UCSD-AML1 (cell line): ENCODE results near the gene RAB3IP.
A peak's percentile ranks its signal among the peaks of the same experiment; 100 is the strongest.

Source experiments
- DNase-seq: peaks from one replicate; lab custom pipeline; 2025; ENCODE audit not compliant: unreplicated experiment; lab: John Stamatoyannopoulos, UW

The RAB3IP gene

DNA sequence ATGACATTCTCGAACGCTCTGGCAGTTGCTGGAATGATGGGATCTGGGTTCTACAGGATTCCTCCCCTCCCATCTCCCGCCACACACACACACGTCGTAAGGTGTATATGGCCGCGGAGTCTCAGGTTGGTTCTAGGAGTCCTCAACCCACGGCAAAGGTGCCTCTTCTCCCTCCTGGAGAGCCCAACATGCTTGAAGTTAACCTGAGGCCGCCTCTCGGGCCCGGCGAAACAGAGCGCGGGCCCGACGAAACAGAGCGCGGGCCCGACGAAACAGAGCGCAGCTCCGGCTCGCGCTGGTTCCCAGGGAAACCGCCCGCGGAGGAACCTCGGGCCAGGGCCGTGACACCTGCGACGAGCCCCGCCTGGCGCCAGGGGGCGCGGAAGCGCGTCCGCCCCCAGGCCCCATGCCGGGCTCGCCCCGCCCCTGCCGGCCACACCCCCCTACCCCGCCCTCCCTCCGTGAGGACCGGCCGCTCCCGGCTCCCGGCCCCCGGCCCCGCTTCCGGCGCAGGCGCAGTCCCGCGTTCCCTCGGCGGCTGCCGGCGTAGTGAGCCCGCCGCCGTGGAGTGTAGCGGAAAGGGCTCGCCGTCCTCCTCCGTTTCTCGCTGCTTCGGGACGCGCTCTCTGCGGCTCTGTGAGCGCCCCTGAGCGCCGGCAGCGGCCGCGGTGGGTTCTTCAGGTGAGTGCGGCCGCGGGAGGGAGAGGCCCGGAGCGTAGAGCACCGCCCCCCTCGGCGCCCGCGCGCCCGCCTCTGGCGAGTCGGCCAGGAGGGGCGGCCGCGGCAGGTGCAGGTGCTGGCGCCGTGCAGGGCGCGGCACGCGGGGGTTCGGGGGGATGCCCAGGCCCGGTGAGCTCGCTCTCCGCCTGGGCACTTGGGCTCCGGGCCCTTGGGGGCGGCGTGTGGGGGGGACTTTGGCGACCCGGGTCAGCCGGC lies at the start of gene RAB3IP:
Gene RAB3IP (plus strand): TSS at position 510 of the 936 bp plus-strand sequence. CDS start 16,549 bp downstream, outside the sequence.
- peak; percentile 89 for DNase-seq

GRCh38 chr12:69689638-69690037 lies 49.0 kb upstream of the RAB3IP start:
- no peak for DNase-seq

DNA sequence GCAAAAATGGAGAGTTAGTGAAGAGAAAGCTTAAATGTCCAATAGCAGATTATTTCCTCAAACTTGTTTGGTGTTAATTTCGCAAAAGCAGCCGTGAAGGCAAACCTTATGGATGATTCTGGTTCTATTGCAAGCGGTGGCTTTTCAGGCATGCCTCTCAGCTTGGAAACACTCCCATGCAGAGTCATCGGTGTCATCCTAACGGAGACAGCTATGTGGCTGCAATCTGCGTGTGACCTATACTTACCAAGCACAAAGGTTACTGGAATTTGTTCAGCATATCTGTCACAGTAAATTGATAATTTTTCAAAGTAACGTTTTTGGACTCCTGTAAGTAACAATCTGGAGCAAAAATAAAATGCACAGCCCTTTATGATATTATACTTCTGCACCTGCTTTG lies 44.5 kb upstream of the RAB3IP start:
- DNase-seq, result no peak

GRCh38 chr12:69698054-69698453 lies 40.6 kb upstream of the RAB3IP start:
- DNase-seq, result no peak

DNA sequence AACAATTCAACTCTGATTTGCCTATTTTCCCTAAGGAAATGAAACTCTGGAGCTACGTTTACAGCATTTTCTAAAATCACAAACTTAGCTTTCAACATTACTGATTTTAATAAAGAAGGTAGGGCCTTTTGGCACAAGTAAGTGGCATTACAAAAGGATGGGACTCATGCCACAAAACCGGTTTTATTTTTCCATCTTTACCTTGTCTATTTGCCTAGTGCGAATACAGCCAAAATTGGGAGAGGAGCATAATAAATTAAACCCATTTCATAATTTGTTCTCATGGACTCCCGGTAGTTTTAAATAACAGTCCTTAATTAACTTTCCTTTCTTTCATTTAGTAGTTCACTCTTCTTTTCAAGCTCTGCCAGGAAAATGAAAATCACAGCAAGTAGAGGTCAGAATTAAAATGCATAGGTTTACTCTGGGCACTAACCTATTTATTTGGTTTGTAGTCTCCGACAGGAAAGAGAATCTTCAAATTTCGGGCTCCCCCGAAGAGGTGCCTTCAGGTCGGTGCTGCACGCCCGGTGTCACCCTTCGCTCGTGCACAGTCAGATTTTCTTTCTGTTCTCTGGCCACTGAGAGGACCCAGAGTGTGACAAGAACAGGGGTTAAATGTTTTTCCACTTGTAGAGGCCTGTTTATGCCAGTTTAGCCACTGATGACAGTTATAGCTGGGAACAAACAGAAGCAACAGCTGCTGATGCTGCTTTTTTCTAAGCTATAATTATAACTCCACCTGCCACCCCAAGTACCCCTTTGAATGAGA lies 39.7 kb upstream of the RAB3IP start, which contains the start of gene BEST3:
Gene BEST3 (minus strand): TSS at position 535 of the 772 bp plus-strand sequence. CDS start 1,505 bp downstream, outside the sequence.
- DNase-seq, result no peak

GRCh38 chr12:69701826-69702225 lies 36.8 kb upstream of the RAB3IP start:
- DNase-seq, result no peak

DNA sequence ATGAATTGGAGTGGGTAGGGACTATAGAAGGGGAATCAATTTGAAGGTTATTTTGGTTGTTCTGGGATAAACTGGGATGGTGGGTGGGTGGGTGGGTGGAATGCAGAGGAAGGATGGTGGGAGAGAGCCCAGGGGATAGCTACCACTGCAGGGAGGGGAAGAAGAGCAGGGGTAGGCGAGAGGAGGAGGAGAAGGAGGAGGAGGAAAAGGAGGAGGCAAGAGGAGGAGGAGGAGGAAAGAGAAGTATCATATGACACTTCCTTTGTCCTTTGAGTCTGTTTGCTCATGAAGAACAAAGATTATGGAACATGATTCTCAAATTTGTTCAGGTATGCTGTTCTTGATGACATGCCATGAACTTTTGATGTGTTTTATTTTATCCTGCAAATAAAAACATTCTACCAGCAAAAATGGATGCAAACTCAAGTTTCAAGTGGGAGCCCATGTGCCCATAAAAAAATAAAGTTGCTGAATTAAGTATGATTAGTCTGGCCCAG lies 35.5 kb upstream of the RAB3IP start:
- no peak for DNase-seq

DNA sequence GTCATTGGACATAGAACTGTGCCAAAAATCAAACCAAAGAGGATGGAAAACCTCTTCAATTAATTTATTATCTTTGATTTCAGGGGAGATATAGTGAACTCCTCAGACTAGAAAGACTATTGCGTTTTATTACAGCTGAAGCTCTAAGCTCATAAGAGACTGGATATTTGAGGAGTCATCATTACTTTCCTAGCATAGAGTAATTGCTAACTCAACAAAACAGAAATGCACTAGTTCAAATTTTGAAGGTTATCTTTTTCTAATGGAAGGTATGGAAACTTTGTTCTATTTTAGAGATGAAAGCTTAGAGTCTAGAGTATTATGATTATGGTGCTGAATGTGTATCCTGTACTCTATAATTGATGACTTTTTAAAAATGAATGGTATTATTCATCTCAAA lies 34.3 kb upstream of the RAB3IP start:
- DNase-seq, result no peak

GRCh38 chr12:69708649-69709048 lies 30.0 kb upstream of the RAB3IP start:
- no peak for DNase-seq

DNA sequence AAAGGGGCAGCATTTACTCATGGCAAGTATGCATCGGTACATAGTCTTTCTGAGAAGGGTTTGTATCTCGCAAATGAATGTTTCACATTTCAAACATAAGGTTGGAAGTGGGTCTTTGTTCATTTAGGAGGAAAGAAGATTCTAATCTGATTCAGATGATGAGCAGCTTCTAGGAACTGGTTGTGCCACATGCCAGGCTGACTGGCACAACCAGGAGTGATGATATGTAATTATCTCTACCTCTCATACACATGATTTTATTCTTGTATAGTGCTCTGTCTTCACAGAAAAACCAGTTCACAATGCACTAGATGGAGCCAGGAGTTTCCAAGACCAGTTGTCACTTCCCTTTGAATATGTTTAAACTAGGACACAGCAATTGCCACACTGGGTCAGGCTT lies 25.8 kb upstream of the RAB3IP start:
- no peak for DNase-seq

GRCh38 chr12:69714542-69714941 lies 24.1 kb upstream of the RAB3IP start:
- DNase-seq, result no peak

GRCh38 chr12:69719336-69720316 lies 19.0 kb upstream of the RAB3IP start:
- no peak for DNase-seq

DNA sequence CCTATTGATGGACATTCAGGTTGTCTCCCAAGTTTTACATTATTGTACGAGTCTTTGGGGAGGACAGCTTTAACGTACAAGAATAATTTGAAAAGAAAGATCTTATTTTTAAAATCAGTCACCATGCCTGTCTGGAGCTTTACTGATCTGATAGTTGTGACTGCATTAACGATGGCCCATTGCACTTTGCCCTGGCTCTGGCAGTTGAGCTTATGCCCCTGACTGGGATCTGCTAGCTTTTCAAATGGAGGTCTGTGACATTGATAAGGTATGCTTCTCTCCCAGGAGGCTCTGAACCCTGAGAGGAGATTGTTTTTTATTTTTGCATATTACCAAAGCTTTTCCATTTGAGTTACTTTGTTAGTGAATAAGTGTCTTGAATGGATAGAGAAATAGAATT lies 17.9 kb upstream of the RAB3IP start:
- DNase-seq, result no peak

DNA sequence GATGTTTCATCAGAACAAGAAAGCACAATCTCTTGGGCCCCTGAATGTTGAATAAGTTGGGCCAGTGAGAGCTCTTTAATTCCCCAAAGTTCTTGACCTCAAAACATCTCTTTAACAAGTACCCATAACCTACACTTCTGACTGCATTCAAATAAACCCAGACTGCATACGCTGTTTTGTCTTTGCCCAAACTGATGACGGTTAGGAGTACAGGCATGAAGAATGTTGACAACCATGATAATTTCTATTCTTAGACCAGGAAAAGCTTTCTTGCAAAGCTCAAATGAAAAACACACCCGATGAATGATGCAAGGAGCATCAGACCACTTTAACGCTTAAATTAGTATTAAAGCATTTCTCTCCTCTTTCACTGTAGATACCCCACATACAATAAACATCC lies 11.7 kb upstream of the RAB3IP start:
- DNase-seq, result no peak

DNA sequence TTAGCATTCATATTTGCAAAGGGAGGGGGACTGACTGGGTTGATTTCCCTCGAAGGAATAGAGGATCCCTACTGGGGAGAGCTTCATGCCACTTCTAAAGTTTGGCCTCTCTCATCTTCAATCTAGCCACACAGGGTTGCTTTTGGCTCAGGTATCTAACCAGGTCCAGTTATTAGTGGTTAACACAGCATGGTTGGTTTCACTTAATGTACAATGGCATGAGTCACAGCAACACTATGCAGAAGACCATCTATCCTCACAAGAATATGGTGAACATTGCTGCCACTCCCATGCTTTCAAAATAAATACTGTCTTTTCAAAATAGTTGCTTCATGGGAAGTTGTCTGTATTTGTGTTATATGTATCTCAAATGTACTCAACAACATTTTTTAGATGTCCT lies 6.6 kb upstream of the RAB3IP start:
- no peak for DNase-seq

- no peak for DNase-seq
Measured at GRCh38 chr12:69733638-69734037, 5.0 kb upstream of the RAB3IP start.

GRCh38 chr12:69739287-69740191 lies 879 bp downstream of the RAB3IP start:
- peak; percentile 29 for DNase-seq

GRCh38 chr12:69744109-69744508 lies 5.4 kb downstream of the RAB3IP start:
- DNase-seq, result no peak

GRCh38 chr12:69751476-69751875 lies 12.8 kb downstream of the RAB3IP start:
- no peak for DNase-seq
